T-helper 22 cell (primary cell): ENCODE results near the gene CLIC3.

Source experiments
- DNase-seq: peaks from one replicate; pipeline ENCODE4 v3.0.0-alpha.2; 2020; ENCODE audit warnings: low read depth

Gene CLIC3

GRCh38 chr9:137030538-137031527, 34.5 kb upstream of the CLIC3 start:
- no peak for DNase-seq

- DNase-seq = no peak
Observed at GRCh38 chr9:137030006-137030405, 33.6 kb upstream of the CLIC3 start.

- DNase-seq = no peak
Observed at GRCh38 chr9:137029058-137029936, 32.9 kb upstream of the CLIC3 start.

- DNase-seq = peak; percentile 58
Observed at GRCh38 chr9:137028263-137029057, 32.1 kb upstream of the CLIC3 start.

DNA sequence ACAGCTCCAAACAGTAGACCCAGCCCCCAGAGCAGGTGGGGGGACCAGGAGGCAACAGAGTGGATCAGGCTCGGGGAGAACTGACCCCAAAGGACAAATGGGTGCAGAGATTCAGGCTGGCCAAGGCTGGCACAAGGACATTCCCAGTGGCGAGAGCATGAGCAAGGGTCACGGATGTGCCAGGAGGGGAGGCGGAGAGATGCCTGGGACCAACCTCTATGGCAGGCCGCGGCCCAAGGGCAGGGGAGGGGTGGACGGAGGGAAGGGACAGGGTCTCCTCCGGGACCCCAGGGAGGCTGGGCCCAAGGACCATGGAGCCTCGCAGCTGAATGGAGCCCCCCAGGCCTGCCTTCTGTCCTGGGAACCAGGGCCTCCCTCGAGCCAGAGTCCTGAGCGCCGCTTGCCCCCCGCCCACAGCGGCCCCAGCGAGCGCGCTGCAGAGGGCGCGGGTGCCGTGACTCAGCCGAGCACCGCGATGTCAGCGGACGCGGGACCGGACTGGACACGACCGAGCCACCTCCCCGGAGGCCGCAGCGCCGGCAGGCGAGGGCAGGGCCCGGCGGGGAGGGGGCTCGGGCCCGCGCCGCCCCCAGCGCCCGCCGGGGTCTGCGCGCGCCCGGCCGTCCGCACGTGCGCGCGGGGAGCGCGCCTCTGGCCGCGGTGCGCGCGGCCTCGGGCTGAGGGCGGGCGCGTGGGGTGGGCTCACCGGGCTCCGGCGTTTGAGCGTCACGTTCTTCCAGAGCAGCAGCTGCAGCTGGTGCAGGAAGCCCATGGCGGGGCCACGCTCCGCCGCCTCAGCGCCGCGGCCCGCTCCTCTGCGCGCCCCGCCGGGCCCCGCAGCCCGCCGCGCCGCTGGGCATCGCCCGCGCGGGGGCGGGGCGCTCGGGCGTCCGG, 31.2 kb upstream of the CLIC3 start, which contains the start of gene ABCA2:
Gene ABCA2, minus strand, starts transcription at position 869 of the 894 bp plus-strand sequence. Its CDS starts 97 bp downstream, at position 772.
- no peak for DNase-seq

DNA sequence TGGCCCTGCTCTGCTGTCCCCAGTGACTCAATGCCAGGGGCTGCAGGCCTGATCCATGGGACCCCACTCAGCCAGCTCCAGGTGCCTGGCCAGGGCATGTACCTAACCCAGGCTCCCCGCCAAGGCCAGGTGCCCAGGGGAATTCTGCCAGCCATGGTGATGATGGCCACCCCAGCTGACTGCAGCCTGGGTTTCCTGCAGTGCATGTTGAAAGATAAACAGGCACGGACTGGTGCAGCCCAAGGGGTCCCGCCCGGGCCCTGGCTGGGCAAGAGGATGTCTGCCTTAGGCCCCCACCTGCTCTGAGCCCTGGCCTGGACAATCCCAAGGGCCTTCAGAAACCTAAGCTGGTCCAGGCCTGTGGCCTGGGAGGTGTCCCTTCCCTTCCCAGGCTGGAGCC, 30.5 kb upstream of the CLIC3 start:
- no peak for DNase-seq

GRCh38 chr9:137026384-137026783, 30.0 kb upstream of the CLIC3 start:
- DNase-seq = no peak

- DNase-seq = no peak
Observed at GRCh38 chr9:137025517-137025966, 29.2 kb upstream of the CLIC3 start.

- DNase-seq = no peak
Observed at GRCh38 chr9:137023583-137023991, 27.2 kb upstream of the CLIC3 start.

DNA sequence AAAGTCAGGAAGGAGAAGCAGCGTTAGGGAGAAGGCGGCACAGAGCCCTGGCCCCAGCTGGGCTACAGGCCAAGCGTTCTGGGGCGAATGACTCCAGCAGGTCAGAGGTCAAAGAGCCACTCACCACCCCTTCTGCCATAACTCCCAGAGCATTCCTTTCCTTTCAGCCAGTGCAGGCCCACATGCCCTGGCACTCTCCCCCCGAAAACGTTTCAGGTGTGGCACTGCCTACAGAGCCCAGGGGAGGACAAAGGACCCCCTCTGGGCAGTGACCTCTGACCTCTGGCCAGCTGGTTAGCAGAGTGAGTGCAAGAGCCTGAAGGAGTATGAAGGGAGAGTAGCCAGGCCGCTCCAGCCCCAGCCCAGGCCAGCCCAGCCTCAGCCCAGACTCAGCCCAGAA, 26.8 kb upstream of the CLIC3 start:
- DNase-seq = no peak

GRCh38 chr9:137022662-137023008, 26.3 kb upstream of the CLIC3 start:
- DNase-seq = no peak

GRCh38 chr9:137021979-137022661, 25.8 kb upstream of the CLIC3 start:
- DNase-seq = peak; percentile 70

GRCh38 chr9:137021568-137021978, 25.2 kb upstream of the CLIC3 start:
- no peak for DNase-seq

DNA sequence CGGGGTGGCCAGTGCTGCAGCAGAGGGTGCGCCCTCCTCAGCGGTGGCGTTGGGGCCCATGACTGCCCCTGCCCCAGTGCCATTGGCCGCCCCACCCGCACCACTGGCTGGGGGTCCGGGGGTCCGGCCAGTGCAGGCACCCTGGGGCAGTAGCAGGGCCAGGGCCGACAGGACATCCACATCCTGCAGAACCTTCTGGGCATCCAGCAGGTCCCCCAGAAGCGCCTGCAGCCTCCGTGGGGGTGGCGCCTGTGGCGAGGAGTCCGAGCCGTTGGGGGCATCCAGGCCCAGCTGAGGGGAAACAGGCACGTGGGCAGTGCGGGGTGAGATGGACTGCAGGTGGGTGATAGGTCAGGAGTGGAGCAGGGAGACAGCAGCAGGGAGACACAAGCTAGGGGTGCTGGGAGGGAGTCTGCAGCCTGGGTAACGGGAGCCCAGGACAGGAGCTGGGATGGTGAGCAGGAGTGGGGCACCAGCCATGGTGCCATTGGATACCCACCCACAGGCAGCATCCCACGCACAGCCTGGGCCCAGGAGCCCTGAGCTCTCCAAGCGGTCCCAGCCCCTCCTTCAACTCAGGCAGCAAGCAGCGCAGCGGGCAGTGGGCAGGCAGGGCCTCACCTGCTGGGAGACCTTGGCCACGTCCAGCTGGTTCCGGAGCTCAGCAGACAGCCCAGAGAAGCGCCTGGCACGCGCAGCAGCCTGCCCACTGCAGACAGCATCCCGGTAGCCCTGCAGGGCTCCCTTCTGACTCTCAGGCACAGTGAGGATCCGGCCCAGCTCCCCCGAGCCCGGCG, 24.6 kb upstream of the CLIC3 start:
- no peak for DNase-seq

GRCh38 chr9:137019891-137020683, 23.7 kb upstream of the CLIC3 start:
- no peak for DNase-seq

DNA sequence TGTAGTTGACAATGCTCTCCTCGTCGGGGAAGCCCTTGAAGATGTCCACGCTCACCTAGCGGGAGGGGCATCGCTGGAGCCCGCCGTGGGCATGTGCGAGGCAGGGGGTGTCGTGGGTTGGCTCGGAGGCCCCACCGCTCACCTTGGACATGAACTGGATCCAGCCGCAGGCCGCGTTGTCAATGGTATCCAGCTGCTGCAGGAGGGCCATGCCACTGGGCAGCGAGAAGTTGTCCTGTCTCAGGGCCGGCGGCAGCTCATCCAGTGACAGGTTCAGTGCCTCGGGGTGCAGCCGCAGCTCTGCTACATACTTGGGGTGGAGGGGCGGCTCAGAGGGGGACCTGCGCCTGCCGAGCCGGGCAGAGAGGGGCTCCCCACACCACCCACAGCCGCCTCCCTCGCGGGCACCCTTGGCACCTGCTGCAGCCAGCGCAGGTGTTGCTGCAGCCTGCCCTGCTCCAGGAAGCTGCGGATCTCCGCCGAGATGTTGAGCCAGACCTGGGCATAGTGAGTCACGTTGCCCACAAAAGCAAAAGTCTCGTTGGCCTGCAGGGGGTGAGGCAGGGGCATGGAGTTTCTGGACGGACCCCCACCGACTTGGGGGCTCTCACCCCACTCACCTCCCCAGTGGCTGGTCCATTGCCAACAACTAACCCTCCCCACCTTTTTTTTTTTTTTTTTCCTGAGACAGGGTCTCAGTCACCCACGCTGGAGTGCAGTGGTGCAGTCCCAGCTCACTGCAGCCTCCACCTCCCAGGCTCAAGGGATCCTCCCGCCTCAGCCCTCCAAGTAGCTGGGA, 22.6 kb upstream of the CLIC3 start:
- no peak for DNase-seq

GRCh38 chr9:137017791-137018497, 21.6 kb upstream of the CLIC3 start:
- no peak for DNase-seq
